ENCODE results near the gene CLIC2. TPM values are rescaled to one million over a fixed set of nuclear protein-coding genes. Genes with fewer than 3 reads are reported as not detected.
"Not testable (repeated sequence)": the region's sequence is repeated elsewhere in the genome, so short reads cannot be mapped to it uniquely, and the experiment has no call there.

The CLIC2 gene
- total RNA-seq: 0.11 and 0.14 TPM in 2 replicates

- Mint-ChIP-seq H3K27me3 (ENCODE audit: low read depth) (peaks cover 6% of the 10 kb centered on the region), H3K4me3 (ENCODE audit: low read depth) (no peak within 1 kb of the TSS), H3K4me1 (ENCODE audit: low read depth) (peaks cover 1% of the 10 kb centered on the region), H3K27ac (no peak within 1 kb of the TSS), H3K9me3 (no peaks in the 10 kb centered on the region), H3K36me3 (ENCODE audit: low read depth) (no peaks in the 10 kb centered on the region)
- intact Hi-C loops (cut with micrococcal nuclease): no loop called here
- no peak for DNase-seq (ENCODE audit: low spot score)
Measured at GRCh38 chrX:155334486-155335336, at the start of gene CLIC2. Gene CLIC2, minus strand, starts transcription at chrX:155334614. Its CDS starts 187 bp downstream, at chrX:155334427.

GRCh38 chrX:155382529-155382967, 48.1 kb upstream of the CLIC2 start:
- H3K36me3 Mint-ChIP-seq (ENCODE audit: low read depth); H3K27me3 Mint-ChIP-seq (ENCODE audit: low read depth); H3K9me3 Mint-ChIP-seq; DNase-seq (ENCODE audit: low spot score); intact Hi-C loops (cut with micrococcal nuclease); H3K27ac Mint-ChIP-seq; H3K4me1 Mint-ChIP-seq (ENCODE audit: low read depth); H3K4me3 Mint-ChIP-seq (ENCODE audit: low read depth): not testable (repeated sequence)

DNA sequence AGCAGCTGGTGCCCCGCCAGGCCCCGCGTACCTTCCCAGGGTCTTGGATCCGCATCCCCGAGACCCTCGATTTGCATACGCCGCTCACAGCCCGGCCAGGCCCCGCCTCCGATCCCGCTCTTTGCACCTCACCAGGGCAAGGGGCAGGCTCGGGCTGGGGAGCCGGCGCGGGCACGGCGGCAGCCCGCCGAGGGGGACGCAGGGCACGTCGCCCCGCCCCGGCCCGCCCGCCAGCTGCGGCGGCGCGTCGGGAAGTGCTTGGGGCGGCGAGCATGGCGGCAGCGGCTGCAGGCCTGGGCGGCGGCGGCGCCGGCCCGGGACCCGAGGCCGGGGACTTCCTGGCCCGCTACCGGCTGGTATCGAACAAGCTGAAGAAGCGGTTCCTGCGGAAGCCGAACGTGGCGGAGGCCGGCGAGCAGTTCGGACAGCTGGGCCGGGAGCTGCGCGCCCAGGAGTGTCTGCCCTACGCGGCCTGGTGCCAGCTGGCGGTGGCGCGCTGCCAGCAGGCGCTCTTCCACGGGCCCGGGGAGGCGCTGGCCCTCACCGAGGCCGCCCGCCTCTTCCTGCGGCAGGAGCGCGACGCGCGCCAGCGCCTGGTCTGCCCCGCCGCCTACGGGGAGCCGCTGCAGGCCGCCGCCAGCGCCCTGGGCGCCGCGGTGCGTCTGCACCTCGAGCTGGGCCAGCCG, 47.6 kb upstream of the CLIC2 start, which contains the start of gene F8A2:
Gene F8A2, plus strand, starts transcription at position 253 of the 686 bp plus-strand sequence. Its CDS starts 20 bp downstream, at position 273.
- intact Hi-C loops (cut with micrococcal nuclease); H3K4me3 Mint-ChIP-seq (ENCODE audit: low read depth); H3K4me1 Mint-ChIP-seq (ENCODE audit: low read depth); H3K27ac Mint-ChIP-seq; H3K36me3 Mint-ChIP-seq (ENCODE audit: low read depth); H3K27me3 Mint-ChIP-seq (ENCODE audit: low read depth); DNase-seq (ENCODE audit: low spot score); H3K9me3 Mint-ChIP-seq: not testable (repeated sequence)

- H3K27ac Mint-ChIP-seq; H3K9me3 Mint-ChIP-seq; H3K36me3 Mint-ChIP-seq (ENCODE audit: low read depth); H3K4me3 Mint-ChIP-seq (ENCODE audit: low read depth); DNase-seq (ENCODE audit: low spot score); H3K27me3 Mint-ChIP-seq (ENCODE audit: low read depth); H3K4me1 Mint-ChIP-seq (ENCODE audit: low read depth); intact Hi-C loops (cut with micrococcal nuclease): not testable (repeated sequence)
Measured at GRCh38 chrX:155379802-155380201, 45.4 kb upstream of the CLIC2 start.

- H3K4me1 Mint-ChIP-seq (ENCODE audit: low read depth); H3K4me3 Mint-ChIP-seq (ENCODE audit: low read depth); H3K27me3 Mint-ChIP-seq (ENCODE audit: low read depth); H3K27ac Mint-ChIP-seq; DNase-seq (ENCODE audit: low spot score); H3K9me3 Mint-ChIP-seq; intact Hi-C loops (cut with micrococcal nuclease); H3K36me3 Mint-ChIP-seq (ENCODE audit: low read depth): not testable (repeated sequence)
Measured at GRCh38 chrX:155373777-155374458, 39.5 kb upstream of the CLIC2 start.

DNA sequence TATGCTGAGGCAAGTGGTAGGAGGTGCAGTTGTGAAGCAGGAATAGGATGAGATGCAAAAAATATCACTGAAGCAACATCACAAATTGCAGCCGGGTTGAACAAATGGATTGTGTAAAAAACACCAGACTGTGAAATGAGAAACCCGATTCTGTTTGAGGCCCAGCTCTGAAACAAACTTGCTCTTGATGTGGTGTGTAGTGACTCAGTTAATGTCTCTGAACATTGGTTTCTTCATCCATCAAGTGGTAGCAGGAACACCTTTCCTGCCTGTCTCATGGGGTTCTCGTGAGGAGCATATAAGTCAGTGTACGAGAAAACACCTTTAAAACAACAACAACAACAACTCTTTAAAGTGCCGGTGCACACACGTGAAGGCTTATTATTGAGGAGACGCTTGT, 29.3 kb upstream of the CLIC2 start:
- H3K9me3 Mint-ChIP-seq; H3K4me3 Mint-ChIP-seq (ENCODE audit: low read depth); H3K27me3 Mint-ChIP-seq (ENCODE audit: low read depth); H3K27ac Mint-ChIP-seq; H3K4me1 Mint-ChIP-seq (ENCODE audit: low read depth); intact Hi-C loops (cut with micrococcal nuclease); DNase-seq (ENCODE audit: low spot score); H3K36me3 Mint-ChIP-seq (ENCODE audit: low read depth): not testable (repeated sequence)

DNA sequence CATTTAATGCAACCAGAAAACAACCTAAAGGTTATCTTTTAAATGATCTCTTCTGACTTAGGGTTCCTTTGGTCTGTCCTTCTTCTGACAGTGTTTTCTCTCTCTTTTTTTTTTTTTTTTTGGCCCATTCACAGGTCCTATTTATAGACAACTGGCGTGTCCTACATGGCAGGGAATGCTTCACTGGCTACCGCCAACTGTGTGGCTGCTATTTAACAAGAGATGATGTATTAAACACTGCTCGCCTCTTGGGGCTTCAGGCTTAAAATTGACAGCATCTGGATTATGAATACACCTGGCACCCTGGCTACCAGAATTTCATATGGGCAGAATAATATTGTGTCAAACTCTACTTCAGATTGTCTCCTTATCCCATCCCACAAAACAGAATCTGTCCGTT, 15.0 kb upstream of the CLIC2 start:
- intact Hi-C loops (cut with micrococcal nuclease); H3K27me3 Mint-ChIP-seq (ENCODE audit: low read depth): not testable (repeated sequence)

GRCh38 chrX:155345689-155346088, 11.3 kb upstream of the CLIC2 start:
- H3K4me1 Mint-ChIP-seq (ENCODE audit: low read depth); H3K9me3 Mint-ChIP-seq; DNase-seq (ENCODE audit: low spot score); H3K27me3 Mint-ChIP-seq (ENCODE audit: low read depth); H3K36me3 Mint-ChIP-seq (ENCODE audit: low read depth); H3K4me3 Mint-ChIP-seq (ENCODE audit: low read depth); intact Hi-C loops (cut with micrococcal nuclease); H3K27ac Mint-ChIP-seq: not testable (repeated sequence)

More for the DNA sequence above, 15.0 kb upstream of the CLIC2 start:
- H3K4me1 Mint-ChIP-seq (ENCODE audit: low read depth); H3K9me3 Mint-ChIP-seq; H3K36me3 Mint-ChIP-seq (ENCODE audit: low read depth); H3K27ac Mint-ChIP-seq; H3K4me3 Mint-ChIP-seq (ENCODE audit: low read depth); DNase-seq (ENCODE audit: low spot score): not testable (repeated sequence)

- intact Hi-C loops (cut with micrococcal nuclease); H3K4me3 Mint-ChIP-seq (ENCODE audit: low read depth); H3K9me3 Mint-ChIP-seq; H3K36me3 Mint-ChIP-seq (ENCODE audit: low read depth); H3K27me3 Mint-ChIP-seq (ENCODE audit: low read depth); H3K4me1 Mint-ChIP-seq (ENCODE audit: low read depth); DNase-seq (ENCODE audit: low spot score); H3K27ac Mint-ChIP-seq: not testable (repeated sequence)
Measured at GRCh38 chrX:155335337-155335712, 911 bp upstream of the CLIC2 start.

DNA sequence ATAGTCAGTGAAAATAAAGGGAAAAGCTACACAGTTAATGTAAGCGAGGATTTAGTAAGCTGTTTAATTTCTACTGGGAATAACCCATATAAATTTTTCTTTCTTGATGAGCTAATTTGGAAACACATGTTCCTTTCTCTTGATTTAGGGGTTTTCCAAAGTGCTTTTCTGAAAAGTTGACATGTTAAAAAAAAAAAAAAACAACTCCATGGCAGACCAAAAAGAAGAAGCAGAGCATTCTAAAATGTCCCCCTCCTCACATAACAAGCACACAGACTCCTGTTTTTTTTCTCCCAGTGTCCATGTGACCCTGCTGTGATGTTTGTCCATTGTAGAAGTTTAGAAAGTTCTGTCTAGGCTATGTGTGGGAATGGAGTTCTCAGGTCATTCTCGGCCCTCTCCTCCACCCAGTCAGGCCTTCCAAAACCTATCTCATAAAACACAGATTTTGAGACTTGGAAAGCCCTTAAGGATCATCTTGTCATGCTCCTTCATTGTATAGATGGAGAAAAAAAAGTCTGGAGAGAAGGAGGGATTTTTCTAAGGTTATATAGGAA, 792 bp downstream of the CLIC2 start:
- Mint-ChIP-seq H3K9me3 (no peaks in the 10 kb centered on the region), H3K4me1 (ENCODE audit: low read depth) (peaks cover 1% of the 10 kb centered on the region), H3K4me3 (ENCODE audit: low read depth) (no peak overlapping the region), H3K27me3 (ENCODE audit: low read depth) (peaks cover 9% of the 10 kb centered on the region), H3K27ac (no peak overlapping the region), H3K36me3 (ENCODE audit: low read depth) (no peaks in the 10 kb centered on the region)
- no peak for DNase-seq (ENCODE audit: low spot score)
- intact Hi-C loops (cut with micrococcal nuclease): no loop called here

DNA sequence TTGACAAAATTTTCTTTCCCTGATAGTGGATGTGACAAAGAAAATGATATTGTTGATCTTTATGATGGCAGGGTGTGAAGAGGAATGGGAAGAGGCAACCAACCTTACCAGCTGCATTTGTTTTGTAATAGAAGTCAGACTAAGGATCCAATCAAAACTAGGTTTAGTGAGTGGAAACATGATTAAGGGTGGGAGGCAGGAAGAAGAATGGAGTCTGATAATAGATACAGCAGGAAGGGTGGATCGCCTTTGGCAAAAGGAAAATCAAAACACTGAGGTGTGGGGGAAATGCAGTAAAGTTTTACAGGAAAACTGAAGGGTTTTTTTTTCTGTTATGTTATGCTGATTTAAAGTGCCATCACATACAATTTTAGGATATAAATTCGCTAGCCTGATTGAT, 3.4 kb downstream of the CLIC2 start:
- peaks cover 1% of the 10 kb centered on the region for H3K4me1 Mint-ChIP-seq (ENCODE audit: low read depth)
- H3K36me3 Mint-ChIP-seq (ENCODE audit: low read depth): no peaks in the 10 kb centered on the region
- no peak for DNase-seq (ENCODE audit: low spot score)

GRCh38 chrX:155329293-155329692, 5.1 kb downstream of the CLIC2 start:
- no peak for DNase-seq (ENCODE audit: low spot score)
- Mint-ChIP-seq H3K4me1 (ENCODE audit: low read depth) (no peaks in the 10 kb centered on the region), H3K27me3 (ENCODE audit: low read depth) (peaks cover 9% of the 10 kb centered on the region), H3K4me3 (ENCODE audit: low read depth) (no peak overlapping the region), H3K27ac (no peak overlapping the region), H3K36me3 (ENCODE audit: low read depth) (no peaks in the 10 kb centered on the region), H3K9me3 (no peaks in the 10 kb centered on the region)
- intact Hi-C loops (cut with micrococcal nuclease): no loop called here

More for the DNA sequence above, 3.4 kb downstream of the CLIC2 start:
- Mint-ChIP-seq H3K27me3 (ENCODE audit: low read depth) (peaks cover 9% of the 10 kb centered on the region), H3K4me3 (ENCODE audit: low read depth) (no peak overlapping the region), H3K9me3 (no peaks in the 10 kb centered on the region), H3K27ac (no peak overlapping the region)
- intact Hi-C loops (cut with micrococcal nuclease): no loop called here

Measured in activated T-helper 2 cell treated with anti-CD3 and anti-CD28 coated beads, Interferon-gamma antibody, Interleukin-2, Interleukin-4, amounts not matched to agents 10 μg/mL and 5 μg/mL and 100 μg/mL, durations not matched to agents 14 hours and 24 hours and 36 hours (primary cell).